Type B pancreatic cell (in vitro differentiated cells): ENCODE data around the gene SBNO2. TPM values are rescaled to one million over a fixed set of nuclear protein-coding genes. Genes with fewer than 3 reads are reported as not detected.
A peak's percentile ranks its signal among the peaks of the same experiment; 100 is the strongest.

ENCODE experiments used
- DNase-seq: peaks from one replicate; pipeline ENCODE4 v3.0.0; 2021; ENCODE audit warnings: mixed read lengths; ENCODE audit not compliant: unreplicated experiment; ENCODE audit errors: extremely low spot score
- H3K27ac Mint-ChIP-seq: 2 replicates; pipeline ENCODE4 v1.8.0; 2021; ENCODE audit warnings: mild to moderate bottlenecking, mixed read lengths
- H3K27me3 Mint-ChIP-seq: 2 replicates; pipeline ENCODE4 v1.8.0; 2021; ENCODE audit warnings: mixed read lengths
- H3K36me3 Mint-ChIP-seq: 2 replicates; pipeline ENCODE4 v1.8.0; 2021; ENCODE audit warnings: mixed read lengths
- H3K4me1 Mint-ChIP-seq: one replicate; pipeline ENCODE4 v1.8.0; 2021; ENCODE audit warnings: mixed read lengths; ENCODE audit not compliant: unreplicated experiment
- H3K4me3 Mint-ChIP-seq: 2 replicates; pipeline ENCODE4 v1.8.0; 2021; ENCODE audit warnings: mild to moderate bottlenecking, mixed read lengths
- H3K9me3 Mint-ChIP-seq: 2 replicates; pipeline ENCODE4 v1.8.0; 2021; ENCODE audit warnings: mixed read lengths
- CTCF ChIP-seq: fragments of 200-600 bp; sonication (generic); conservative IDR thresholded peaks from 2 replicates; pipeline ENCODE4 v1.5.0; 2021; ENCODE audit warnings: antibody characterized with exemption, mild to moderate bottlenecking
- total RNA-seq: library from RNA; stranded (reverse); gene quantifications from 2 replicates; pipeline ENCODE4 v1.2.1, GENCODE V29; 2021; ENCODE audit warnings: low replicate concordance

Gene SBNO2
- total RNA-seq, 1 donor from 2014 or later: 45.5 TPM

- Mint-ChIP-seq H3K27me3 (no peaks in the 10 kb centered on the region), H3K27ac (peak overlapping the region; percentile 85), H3K4me1 (peaks cover 29% of the 10 kb centered on the region), H3K9me3 (no peaks in the 10 kb centered on the region), H3K36me3 (peaks cover 8% of the 10 kb centered on the region), H3K4me3 (peak overlapping the region; percentile 88)
- TF ChIP-seq CTCF: no peak
- no peak for DNase-seq
Measured at GRCh38 chr19:1171755-1172352, 2.2 kb downstream of the SBNO2 start.

- Mint-ChIP-seq H3K27me3 (no peaks in the 10 kb centered on the region), H3K9me3 (no peaks in the 10 kb centered on the region), H3K4me3 (peak overlapping the region; percentile 88), H3K27ac (peak overlapping the region; percentile 84), H3K4me1 (peaks cover 29% of the 10 kb centered on the region), H3K36me3 (peaks cover 8% of the 10 kb centered on the region)
- TF ChIP-seq CTCF: no peak
- no peak for DNase-seq
Measured at GRCh38 chr19:1170938-1171754, 2.9 kb downstream of the SBNO2 start.

- H3K27ac Mint-ChIP-seq: peak overlapping the region; percentile 84
- no peaks in the 10 kb centered on the region for H3K9me3 Mint-ChIP-seq
- no peak for DNase-seq
- peaks cover 8% of the 10 kb centered on the region for H3K36me3 Mint-ChIP-seq
- no peak for TF ChIP-seq CTCF
- peaks cover 29% of the 10 kb centered on the region for H3K4me1 Mint-ChIP-seq
- no peaks in the 10 kb centered on the region for H3K27me3 Mint-ChIP-seq
- peak overlapping the region; percentile 87 for H3K4me3 Mint-ChIP-seq
Measured at GRCh38 chr19:1169921-1170885, 3.9 kb downstream of the SBNO2 start.

GRCh38 chr19:1169411-1169791 lies 4.7 kb downstream of the SBNO2 start:
- peak overlapping the region; percentile 87 for H3K4me3 Mint-ChIP-seq
- no peaks in the 10 kb centered on the region for H3K9me3 Mint-ChIP-seq
- peak overlapping the region; percentile 84 for H3K27ac Mint-ChIP-seq
- TF ChIP-seq CTCF: no peak
- H3K4me1 Mint-ChIP-seq: peaks cover 29% of the 10 kb centered on the region
- DNase-seq: no peak
- peaks cover 8% of the 10 kb centered on the region for H3K36me3 Mint-ChIP-seq
- H3K27me3 Mint-ChIP-seq: no peaks in the 10 kb centered on the region

- Mint-ChIP-seq H3K27me3 (no peaks in the 10 kb centered on the region), H3K9me3 (no peaks in the 10 kb centered on the region), H3K36me3 (peaks cover 8% of the 10 kb centered on the region), H3K27ac (peak overlapping the region; percentile 95), H3K4me3 (peak overlapping the region; percentile 85), H3K4me1 (peaks cover 29% of the 10 kb centered on the region)
- TF ChIP-seq CTCF: no peak
- DNase-seq: no peak
Measured at GRCh38 chr19:1168572-1169410, 5.3 kb downstream of the SBNO2 start.
